GM19452 (cell line): ENCODE results near the gene BICRAL.
"Not testable (repeated sequence)": the region's sequence is repeated elsewhere in the genome, so short reads cannot be mapped to it uniquely, and the experiment has no call there.

ENCODE experiments used
- ATAC-seq: cut with Tn5 transposase; IDR thresholded peaks from one replicate; pipeline ENCODE4 v1.9.1; 2021; ENCODE audit not compliant: unreplicated experiment

The BICRAL gene

GRCh38 chr6:42790549-42791181 lies 8.8 kb downstream of the BICRAL start:
- no peak for ATAC-seq

GRCh38 chr6:42791706-42792320 lies 10.0 kb downstream of the BICRAL start:
- no peak for ATAC-seq

GRCh38 chr6:42795651-42796050 lies 13.8 kb downstream of the BICRAL start:
- ATAC-seq: no peak

- ATAC-seq: no peak
These were observed 14.3 kb downstream of the BICRAL start for GRCh38 chr6:42796171-42796570.

- not testable (repeated sequence) for ATAC-seq
These were observed 15.8 kb downstream of the BICRAL start for GRCh38 chr6:42797696-42798095.

- ATAC-seq: no peak
These were observed 23.5 kb downstream of the BICRAL start for GRCh38 chr6:42805297-42805861.

- not testable (repeated sequence) for ATAC-seq
These were observed 24.5 kb downstream of the BICRAL start for GRCh38 chr6:42806359-42806758.

- ATAC-seq: no peak
These were observed 26.9 kb downstream of the BICRAL start for GRCh38 chr6:42808492-42809483.

GRCh38 chr6:42813074-42813645 lies 31.3 kb downstream of the BICRAL start:
- no peak for ATAC-seq

GRCh38 chr6:42813906-42814444 lies 32.1 kb downstream of the BICRAL start:
- ATAC-seq: no peak

GRCh38 chr6:42815726-42816125 lies 33.9 kb downstream of the BICRAL start:
- ATAC-seq: not testable (repeated sequence)

- ATAC-seq: no peak
These were observed 36.1 kb downstream of the BICRAL start for GRCh38 chr6:42817907-42818306.

GRCh38 chr6:42818416-42818815 lies 36.6 kb downstream of the BICRAL start:
- no peak for ATAC-seq

GRCh38 chr6:42818878-42819277 lies 37.0 kb downstream of the BICRAL start:
- no peak for ATAC-seq

GRCh38 chr6:42819803-42820511 lies 38.1 kb downstream of the BICRAL start:
- ATAC-seq: no peak

GRCh38 chr6:42820512-42821340 lies 38.9 kb downstream of the BICRAL start:
- ATAC-seq: no peak

- no peak for ATAC-seq
These were observed 39.5 kb downstream of the BICRAL start for GRCh38 chr6:42821341-42821668.

GRCh38 chr6:42821846-42822245 lies 40.0 kb downstream of the BICRAL start:
- no peak for ATAC-seq

GRCh38 chr6:42829561-42830092 lies 47.8 kb downstream of the BICRAL start:
- ATAC-seq: no peak
